Measurements from ENCODE around the gene SUV39H2. TPM values are rescaled to one million over a fixed set of nuclear protein-coding genes. Genes with fewer than 3 reads are reported as not detected.
"Not testable (repeated sequence)": the region's sequence is repeated elsewhere in the genome, so short reads cannot be mapped to it uniquely, and the experiment has no call there.

Gene SUV39H2
- total RNA-seq, 1 experiment from 2014 or later: 32.0 TPM

DNA sequence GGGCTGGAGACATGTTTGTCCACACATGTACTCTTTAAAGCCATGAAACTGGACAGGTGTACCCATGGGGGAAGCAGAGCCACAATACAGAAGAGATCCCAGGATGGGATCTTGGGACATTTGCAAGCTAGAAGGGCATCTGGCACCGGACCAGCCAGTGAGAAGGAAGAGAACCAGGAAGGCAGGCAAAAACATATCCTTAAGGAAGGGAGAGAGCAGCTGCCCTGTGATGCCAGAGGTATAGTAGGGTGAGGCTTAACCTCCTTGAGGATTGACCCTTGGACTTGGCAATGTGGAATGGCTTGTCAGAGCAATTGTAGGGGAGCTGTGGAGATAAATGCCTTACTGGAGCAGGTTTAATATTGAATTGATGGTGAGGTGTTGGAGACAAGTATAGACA lies 17.9 kb upstream of the SUV39H2 start:
- H3K27ac Mint-ChIP-seq (ENCODE audit: unreplicated experiment): peak overlapping the region; percentile 31
- H3K4me1 Mint-ChIP-seq (ENCODE audit: low read depth, unreplicated experiment): peaks cover 14% of the 10 kb centered on the region
- TF ChIP-seq, protein P1, sequence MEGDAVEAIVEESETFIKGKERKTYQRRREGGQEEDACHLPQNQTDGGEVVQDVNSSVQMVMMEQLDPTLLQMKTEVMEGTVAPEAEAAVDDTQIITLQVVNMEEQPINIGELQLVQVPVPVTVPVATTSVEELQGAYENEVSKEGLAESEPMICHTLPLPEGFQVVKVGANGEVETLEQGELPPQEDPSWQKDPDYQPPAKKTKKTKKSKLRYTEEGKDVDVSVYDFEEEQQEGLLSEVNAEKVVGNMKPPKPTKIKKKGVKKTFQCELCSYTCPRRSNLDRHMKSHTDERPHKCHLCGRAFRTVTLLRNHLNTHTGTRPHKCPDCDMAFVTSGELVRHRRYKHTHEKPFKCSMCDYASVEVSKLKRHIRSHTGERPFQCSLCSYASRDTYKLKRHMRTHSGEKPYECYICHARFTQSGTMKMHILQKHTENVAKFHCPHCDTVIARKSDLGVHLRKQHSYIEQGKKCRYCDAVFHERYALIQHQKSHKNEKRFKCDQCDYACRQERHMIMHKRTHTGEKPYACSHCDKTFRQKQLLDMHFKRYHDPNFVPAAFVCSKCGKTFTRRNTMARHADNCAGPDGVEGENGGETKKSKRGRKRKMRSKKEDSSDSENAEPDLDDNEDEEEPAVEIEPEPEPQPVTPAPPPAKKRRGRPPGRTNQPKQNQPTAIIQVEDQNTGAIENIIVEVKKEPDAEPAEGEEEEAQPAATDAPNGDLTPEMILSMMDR (IDR thresholded peaks at IDR 0.05; ENCODE audit: unreplicated experiment): no peak
- CTCF ChIA-PET: interaction anchor here (0.6 kb wide), 1 partner anchor 24 kb away, joined by 3 read pairs; no protein-coding TSS in a partner anchor
- no peaks in the 10 kb centered on the region for H3K9me3 Mint-ChIP-seq (ENCODE audit: low read depth, unreplicated experiment)
- intact Hi-C loops (cut with micrococcal nuclease; ENCODE audit: unreplicated experiment): no loop called here
- no TSS peak for BruUV-seq (replicated peaks)
- H3K36me3 Mint-ChIP-seq (ENCODE audit: insufficient read depth, unreplicated experiment): peaks cover 7% of the 10 kb centered on the region
- no peak for DNase-seq
- H3K27me3 Mint-ChIP-seq (ENCODE audit: unreplicated experiment): no peaks in the 10 kb centered on the region
- no peak overlapping the region for H3K4me3 Mint-ChIP-seq (ENCODE audit: low read depth, unreplicated experiment)

DNA sequence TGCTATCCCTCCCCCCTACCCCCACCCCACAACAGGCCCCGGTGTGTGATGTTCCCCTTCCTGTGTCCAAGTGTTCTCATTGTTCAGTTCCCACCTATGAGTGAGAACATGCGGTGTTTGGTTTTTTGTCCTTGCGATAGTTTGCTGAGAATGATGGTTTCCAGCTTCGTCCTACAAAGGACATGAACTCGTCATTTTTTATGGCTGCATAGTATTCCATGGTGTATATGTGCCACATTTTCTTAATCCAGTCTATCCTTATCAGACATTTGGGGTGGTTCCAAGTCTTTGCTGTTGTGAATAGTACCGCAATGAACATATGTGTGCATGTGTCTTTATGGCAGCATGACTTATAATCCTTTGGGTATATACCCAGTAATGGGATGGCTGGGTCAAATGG lies 14.2 kb upstream of the SUV39H2 start:
- H3K4me1 Mint-ChIP-seq (ENCODE audit: low read depth, unreplicated experiment): peaks cover 14% of the 10 kb centered on the region
- DNase-seq; H3K27ac Mint-ChIP-seq (ENCODE audit: unreplicated experiment); H3K4me3 Mint-ChIP-seq (ENCODE audit: low read depth, unreplicated experiment); BruUV-seq (replicated peaks); H3K27me3 Mint-ChIP-seq (ENCODE audit: unreplicated experiment); H3K9me3 Mint-ChIP-seq (ENCODE audit: low read depth, unreplicated experiment); intact Hi-C loops (cut with micrococcal nuclease; ENCODE audit: unreplicated experiment): not testable (repeated sequence)
- H3K36me3 Mint-ChIP-seq (ENCODE audit: insufficient read depth, unreplicated experiment): peaks cover 15% of the 10 kb centered on the region
- CTCF ChIA-PET: interaction anchor here (0.7 kb wide), 1 partner anchor 276 kb away, joined by 13 read pairs; no protein-coding TSS in a partner anchor

DNA sequence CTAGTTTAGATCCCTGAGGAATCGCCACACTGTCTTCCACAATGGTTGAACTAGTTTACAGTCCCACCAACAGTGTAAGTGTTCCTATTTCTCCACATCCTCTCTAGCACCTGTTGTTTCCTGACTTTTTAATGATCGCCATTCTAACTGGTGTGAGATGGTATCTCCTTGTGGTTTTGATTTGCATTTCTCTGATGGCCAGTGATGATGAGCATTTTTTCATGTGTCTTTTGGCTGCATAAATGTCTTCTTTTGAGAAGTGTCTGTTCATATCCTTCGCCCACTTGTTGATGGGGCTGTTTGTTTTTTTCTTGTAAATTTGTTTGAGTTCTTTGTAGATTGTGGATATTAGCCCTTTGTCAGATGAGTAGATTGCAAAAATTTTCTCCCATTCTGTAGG lies 13.8 kb upstream of the SUV39H2 start:
- H3K9me3 Mint-ChIP-seq (ENCODE audit: low read depth, unreplicated experiment); intact Hi-C loops (cut with micrococcal nuclease; ENCODE audit: unreplicated experiment); H3K4me3 Mint-ChIP-seq (ENCODE audit: low read depth, unreplicated experiment); H3K27ac Mint-ChIP-seq (ENCODE audit: unreplicated experiment); BruUV-seq (replicated peaks); H3K27me3 Mint-ChIP-seq (ENCODE audit: unreplicated experiment); DNase-seq; CTCF ChIA-PET: not testable (repeated sequence)
- H3K36me3 Mint-ChIP-seq (ENCODE audit: insufficient read depth, unreplicated experiment): peaks cover 19% of the 10 kb centered on the region
- peaks cover 13% of the 10 kb centered on the region for H3K4me1 Mint-ChIP-seq (ENCODE audit: low read depth, unreplicated experiment)

DNA sequence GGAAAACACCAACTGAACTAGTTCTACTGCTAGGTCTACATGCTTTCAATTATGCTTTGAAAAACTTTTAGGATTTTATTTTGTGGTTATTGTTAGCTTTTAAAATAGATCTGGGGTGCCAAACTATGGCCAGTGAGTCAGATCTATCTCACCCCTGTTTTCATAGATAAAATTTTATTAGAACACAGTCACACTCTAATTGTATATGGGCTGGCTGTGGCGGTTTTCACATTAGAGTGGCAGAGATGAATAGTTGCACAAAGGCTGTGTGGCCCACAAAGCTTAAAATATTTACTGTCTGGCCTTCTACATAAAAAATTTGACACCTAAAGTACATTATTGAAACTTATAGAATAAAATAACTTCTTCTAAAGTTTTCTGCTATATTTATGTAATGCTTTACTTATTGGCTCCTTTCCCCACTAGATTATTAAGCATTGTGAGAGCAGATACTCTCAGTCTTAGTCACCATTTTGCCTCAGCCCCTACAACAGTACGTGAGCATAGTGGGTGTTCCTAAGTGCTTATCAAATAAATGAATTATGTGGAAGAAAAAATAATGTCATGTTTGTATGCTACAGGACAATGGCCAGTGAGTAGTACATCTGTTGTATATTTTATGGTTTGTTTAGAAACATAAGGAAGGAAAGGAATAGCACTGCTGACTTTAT lies 5.4 kb upstream of the SUV39H2 start:
- H3K9me3 Mint-ChIP-seq (ENCODE audit: low read depth, unreplicated experiment): no peaks in the 10 kb centered on the region
- CTCF ChIA-PET: no interaction called here
- H3K4me3 Mint-ChIP-seq (ENCODE audit: low read depth, unreplicated experiment): no peak overlapping the region
- H3K36me3 Mint-ChIP-seq (ENCODE audit: insufficient read depth, unreplicated experiment): peaks cover 29% of the 10 kb centered on the region
- H3K27ac Mint-ChIP-seq (ENCODE audit: unreplicated experiment): no peak overlapping the region
- no TSS peak for BruUV-seq (replicated peaks)
- TF ChIP-seq, protein P1 (IDR thresholded peaks at IDR 0.05; ENCODE audit: unreplicated experiment): no peak
- no peak for DNase-seq
- H3K4me1 Mint-ChIP-seq (ENCODE audit: low read depth, unreplicated experiment): peaks cover 12% of the 10 kb centered on the region
- intact Hi-C loops (cut with micrococcal nuclease; ENCODE audit: unreplicated experiment): no loop called here
- no peaks in the 10 kb centered on the region for H3K27me3 Mint-ChIP-seq (ENCODE audit: unreplicated experiment)

DNA sequence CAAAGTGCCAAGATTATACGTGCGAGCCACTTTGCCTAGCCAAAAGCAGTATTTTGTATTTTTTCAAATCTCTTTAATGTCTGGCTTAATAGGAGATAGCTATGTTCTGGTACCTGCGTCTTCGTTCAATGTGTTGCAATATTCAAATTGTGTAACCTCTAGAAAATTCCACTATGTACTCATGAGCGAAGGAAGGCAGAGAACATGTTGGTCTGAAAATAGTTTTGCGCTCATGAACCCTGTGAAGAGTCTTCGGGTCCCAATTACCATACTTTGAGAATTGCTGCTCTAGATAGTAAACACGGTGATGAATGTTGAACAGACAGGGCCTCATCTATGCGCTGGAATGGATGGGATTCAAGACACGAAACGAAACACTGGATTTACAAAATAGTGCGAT lies 2.7 kb upstream of the SUV39H2 start:
- Mint-ChIP-seq H3K27me3 (ENCODE audit: unreplicated experiment) (no peaks in the 10 kb centered on the region), H3K36me3 (ENCODE audit: insufficient read depth, unreplicated experiment) (peaks cover 40% of the 10 kb centered on the region), H3K9me3 (ENCODE audit: low read depth, unreplicated experiment) (no peaks in the 10 kb centered on the region), H3K4me1 (ENCODE audit: low read depth, unreplicated experiment) (peaks cover 12% of the 10 kb centered on the region), H3K4me3 (ENCODE audit: low read depth, unreplicated experiment) (no peak overlapping the region), H3K27ac (ENCODE audit: unreplicated experiment) (no peak overlapping the region)
- intact Hi-C loops (cut with micrococcal nuclease; ENCODE audit: unreplicated experiment): no loop called here
- CTCF ChIA-PET: no interaction called here
- no TSS peak for BruUV-seq (replicated peaks)
- DNase-seq: no peak
- TF ChIP-seq, protein P1 (IDR thresholded peaks at IDR 0.05; ENCODE audit: unreplicated experiment): no peak
